Muscle layer of duodenum (tissue), 2 donors: ENCODE measurements around the gene SUGP1.

ENCODE experiments used
- H3K27ac ChIP-seq: one replicate; pipeline ENCODE4 v1.7.0; 2013; ENCODE audit warnings: mild to moderate bottlenecking, low read length
- H3K27me3 ChIP-seq: one replicate; pipeline ENCODE4 v1.7.0; 2013; ENCODE audit warnings: low read depth, mild to moderate bottlenecking, control low read depth, low read length
- H3K36me3 ChIP-seq, 2 donors: one replicate each; pipeline ENCODE4 v1.7.0; 2013; ENCODE audit warnings: low read length in 2 of 2, control low read depth in 1 of 2, mild to moderate bottlenecking in 1 of 2; ENCODE audit not compliant: insufficient read depth in 2 of 2, control insufficient read depth in 1 of 2
- H3K4me1 ChIP-seq, 2 donors: one replicate each; pipeline ENCODE4 v1.7.0; 2013; ENCODE audit warnings: low read length in 2 of 2, mild to moderate bottlenecking in 2 of 2, control low read depth in 1 of 2, moderate library complexity in 1 of 2; ENCODE audit not compliant: insufficient read depth in 2 of 2, control insufficient read depth in 1 of 2
- H3K4me3 ChIP-seq, 2 donors: one replicate each; pipeline ENCODE4 v1.7.0; 2013; ENCODE audit warnings: low read length in 2 of 2, low read depth in 1 of 2, mild to moderate bottlenecking in 1 of 2
- H3K9me3 ChIP-seq, 2 donors: one replicate each; pipeline ENCODE4 v1.7.0; 2013; ENCODE audit warnings: low read length in 2 of 2, control low read depth in 1 of 2, mild to moderate bottlenecking in 1 of 2; ENCODE audit not compliant: control insufficient read depth in 1 of 2
- donor health status: healthy.

Gene SUGP1

GRCh38 chr19:19274146-19274545, 46.2 kb downstream of the SUGP1 start:
- H3K4me3 ChIP-seq: no peak overlapping the region
- H3K27ac ChIP-seq: no peak overlapping the region
- H3K9me3 ChIP-seq: no peaks in the 10 kb centered on the region

GRCh38 chr19:19271828-19272599, 48.3 kb downstream of the SUGP1 start:
- Histone ChIP-seq H3K36me3 (peaks cover 4 to 21% of the 10 kb centered on the region in 2 donors), H3K27me3 (no peaks in the 10 kb centered on the region), H3K27ac (no peak overlapping the region), H3K4me3 (peak overlapping the region in 1 of 2 donors; percentile 24), H3K4me1 (peaks cover 0 to 5% of the 10 kb centered on the region in 2 donors), H3K9me3 (no peaks in the 10 kb centered on the region)

More at GRCh38 chr19:19274146-19274545, 46.2 kb downstream of the SUGP1 start:
- peaks cover 0 to 5% of the 10 kb centered on the region in 2 donors for H3K4me1 ChIP-seq
- H3K36me3 ChIP-seq: peaks cover 16 to 42% of the 10 kb centered on the region in 2 donors
- H3K27me3 ChIP-seq: no peaks in the 10 kb centered on the region

GRCh38 chr19:19270749-19271571, 49.3 kb downstream of the SUGP1 start:
- Histone ChIP-seq H3K4me3 (no peak overlapping the region), H3K27me3 (no peaks in the 10 kb centered on the region), H3K9me3 (no peaks in the 10 kb centered on the region), H3K4me1 (peaks cover 0 to 5% of the 10 kb centered on the region in 2 donors), H3K27ac (no peak overlapping the region), H3K36me3 (peaks cover 0 to 11% of the 10 kb centered on the region in 2 donors)

GRCh38 chr19:19269952-19270694, 50.2 kb downstream of the SUGP1 start:
- no peaks in the 10 kb centered on the region for H3K9me3 ChIP-seq
- peaks cover 0 to 5% of the 10 kb centered on the region in 2 donors for H3K4me1 ChIP-seq
- no peak overlapping the region for H3K4me3 ChIP-seq
- peaks cover 0 to 3% of the 10 kb centered on the region in 2 donors for H3K36me3 ChIP-seq
- H3K27ac ChIP-seq: no peak overlapping the region
- no peaks in the 10 kb centered on the region for H3K27me3 ChIP-seq

GRCh38 chr19:19268453-19269385, 51.6 kb downstream of the SUGP1 start:
- H3K27ac ChIP-seq: no peak overlapping the region
- no peak overlapping the region for H3K4me3 ChIP-seq
- H3K27me3 ChIP-seq: no peaks in the 10 kb centered on the region
- H3K9me3 ChIP-seq: no peaks in the 10 kb centered on the region
- no peaks in the 10 kb centered on the region for H3K36me3 ChIP-seq
- peaks cover 0 to 5% of the 10 kb centered on the region in 2 donors for H3K4me1 ChIP-seq

- Histone ChIP-seq H3K27ac (no peak overlapping the region), H3K4me3 (no peak overlapping the region), H3K27me3 (peaks cover 9% of the 10 kb centered on the region), H3K9me3 (no peaks in the 10 kb centered on the region), H3K4me1 (no peaks in the 10 kb centered on the region), H3K36me3 (no peaks in the 10 kb centered on the region)
Observed at GRCh38 chr19:19267305-19267704, 53.0 kb downstream of the SUGP1 start.

GRCh38 chr19:19263886-19264487, 56.3 kb downstream of the SUGP1 start:
- Histone ChIP-seq H3K27ac (no peak overlapping the region), H3K4me1 (peaks cover 0 to 7% of the 10 kb centered on the region in 2 donors), H3K4me3 (no peak overlapping the region), H3K27me3 (peaks cover 13% of the 10 kb centered on the region), H3K9me3 (peaks cover 0 to 4% of the 10 kb centered on the region in 2 donors), H3K36me3 (no peaks in the 10 kb centered on the region)

- peaks cover 13% of the 10 kb centered on the region for H3K27me3 ChIP-seq
- H3K27ac ChIP-seq: no peak overlapping the region
- H3K4me1 ChIP-seq: peaks cover 0 to 7% of the 10 kb centered on the region in 2 donors
- peaks cover 0 to 4% of the 10 kb centered on the region in 2 donors for H3K9me3 ChIP-seq
- H3K36me3 ChIP-seq: no peaks in the 10 kb centered on the region
- H3K4me3 ChIP-seq: no peak overlapping the region
Observed at GRCh38 chr19:19262190-19263057, 57.9 kb downstream of the SUGP1 start.

- H3K4me1 ChIP-seq: peaks cover 0 to 7% of the 10 kb centered on the region in 2 donors
- no peaks in the 10 kb centered on the region for H3K36me3 ChIP-seq
- H3K27ac ChIP-seq: no peak overlapping the region
- peaks cover 0 to 4% of the 10 kb centered on the region in 2 donors for H3K9me3 ChIP-seq
- H3K27me3 ChIP-seq: peaks cover 13% of the 10 kb centered on the region
- peak overlapping the region in 1 of 2 donors; percentile 51 for H3K4me3 ChIP-seq
Observed at GRCh38 chr19:19261350-19262189, 58.7 kb downstream of the SUGP1 start.
